ENCODE results near the gene TTLL8.
"Not testable (repeated sequence)": the region's sequence is repeated elsewhere in the genome, so short reads cannot be mapped to it uniquely, and the experiment has no call there.

The TTLL8 gene

DNA sequence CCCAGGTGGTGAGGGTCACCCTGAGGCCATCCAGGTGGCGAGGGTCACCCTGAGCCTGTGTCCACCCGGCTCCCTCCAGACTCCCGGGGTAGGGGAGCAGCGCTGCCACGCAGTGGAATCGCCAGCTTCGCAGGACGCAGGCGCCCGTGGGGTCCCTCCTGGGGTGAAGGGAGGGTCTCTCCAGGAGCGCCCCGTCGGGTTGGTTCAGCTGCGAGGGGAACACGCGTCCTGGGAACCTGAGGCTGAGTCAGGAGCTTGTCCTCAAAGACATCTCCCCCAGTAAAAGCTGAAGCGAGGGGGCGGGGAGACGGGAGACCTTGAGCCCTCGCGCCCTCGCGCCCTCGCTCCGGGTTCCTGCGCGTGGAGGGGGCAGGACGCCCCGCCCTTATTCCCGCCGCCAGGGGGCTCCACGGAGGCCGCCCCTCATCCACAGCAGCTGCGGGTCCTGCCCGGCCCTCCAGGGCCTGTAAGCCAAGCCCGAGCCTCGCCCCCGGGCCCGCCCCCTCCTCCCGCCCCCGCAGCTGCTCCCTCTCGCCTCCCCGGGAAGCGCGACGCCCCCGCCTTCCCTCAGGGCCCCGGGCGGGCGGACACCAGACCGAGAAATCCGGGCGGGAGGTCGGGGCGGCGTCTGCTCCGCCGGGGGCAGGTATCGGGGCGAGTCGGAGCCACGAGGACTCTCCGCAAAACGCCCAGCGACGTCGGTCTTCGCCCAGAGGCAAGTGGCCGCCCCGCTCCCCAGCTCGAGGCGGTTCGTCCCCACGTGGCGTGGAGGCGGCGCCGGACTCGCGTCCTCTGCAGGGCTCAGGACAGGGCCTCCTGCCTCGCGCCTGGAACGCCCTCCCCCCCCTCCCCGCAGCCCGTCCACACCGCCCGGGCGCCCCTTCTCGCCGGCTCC, 74.7 kb downstream of the TTLL8 start:
- 0 out of 2 replicates have a peak, but pooled peaks cover 3% of the 10 kb centered on the region for H3K9me3 ChIP-seq (ENCODE audit: insufficient read depth, low read depth, low read length)
- TF ChIP-seq, protein P1, sequence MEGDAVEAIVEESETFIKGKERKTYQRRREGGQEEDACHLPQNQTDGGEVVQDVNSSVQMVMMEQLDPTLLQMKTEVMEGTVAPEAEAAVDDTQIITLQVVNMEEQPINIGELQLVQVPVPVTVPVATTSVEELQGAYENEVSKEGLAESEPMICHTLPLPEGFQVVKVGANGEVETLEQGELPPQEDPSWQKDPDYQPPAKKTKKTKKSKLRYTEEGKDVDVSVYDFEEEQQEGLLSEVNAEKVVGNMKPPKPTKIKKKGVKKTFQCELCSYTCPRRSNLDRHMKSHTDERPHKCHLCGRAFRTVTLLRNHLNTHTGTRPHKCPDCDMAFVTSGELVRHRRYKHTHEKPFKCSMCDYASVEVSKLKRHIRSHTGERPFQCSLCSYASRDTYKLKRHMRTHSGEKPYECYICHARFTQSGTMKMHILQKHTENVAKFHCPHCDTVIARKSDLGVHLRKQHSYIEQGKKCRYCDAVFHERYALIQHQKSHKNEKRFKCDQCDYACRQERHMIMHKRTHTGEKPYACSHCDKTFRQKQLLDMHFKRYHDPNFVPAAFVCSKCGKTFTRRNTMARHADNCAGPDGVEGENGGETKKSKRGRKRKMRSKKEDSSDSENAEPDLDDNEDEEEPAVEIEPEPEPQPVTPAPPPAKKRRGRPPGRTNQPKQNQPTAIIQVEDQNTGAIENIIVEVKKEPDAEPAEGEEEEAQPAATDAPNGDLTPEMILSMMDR (conservative IDR thresholded peaks at IDR 0.05; ENCODE audit: low read length), result no peak
- no peak for TF ChIP-seq EZH2phosphoT487 (IDR thresholded peaks at IDR 0.05; ENCODE audit: borderline replicate concordance)
- no peaks in the 10 kb centered on the region for H4K20me1 ChIP-seq (ENCODE audit: insufficient read depth, low read length, poor library complexity, severe bottlenecking)
- no peak overlapping the region for H3K4me2 ChIP-seq (ENCODE audit: low read depth, low read length, poor library complexity, severe bottlenecking)
- H3K4me3 ChIP-seq (ENCODE audit: low read length, poor library complexity, severe bottlenecking), result no peak overlapping the region
- H3K4me1 ChIP-seq (ENCODE audit: insufficient read depth, low read length, poor library complexity, severe bottlenecking), result no peaks in the 10 kb centered on the region
- H3F3A ChIP-seq (ENCODE audit: low read depth), result no peaks in the 10 kb centered on the region
- H3K27me3 ChIP-seq (ENCODE audit: insufficient read depth, low read length, poor library complexity, severe bottlenecking), result no peaks in the 10 kb centered on the region
- no peaks in the 10 kb centered on the region for H3K79me2 ChIP-seq (ENCODE audit: insufficient read depth, low read length)
- no peaks in the 10 kb centered on the region for H3K36me3 ChIP-seq (ENCODE audit: insufficient read depth, low read length)
- no peaks in the 10 kb centered on the region for H3K9me2 ChIP-seq (replicated peaks; ENCODE audit: low read depth, low read length)
- no peak overlapping the region for H3K9ac ChIP-seq (ENCODE audit: low read depth, low read length, poor library complexity, severe bottlenecking)
- H2AFZ ChIP-seq (ENCODE audit: low read length), result no peak overlapping the region

DNA sequence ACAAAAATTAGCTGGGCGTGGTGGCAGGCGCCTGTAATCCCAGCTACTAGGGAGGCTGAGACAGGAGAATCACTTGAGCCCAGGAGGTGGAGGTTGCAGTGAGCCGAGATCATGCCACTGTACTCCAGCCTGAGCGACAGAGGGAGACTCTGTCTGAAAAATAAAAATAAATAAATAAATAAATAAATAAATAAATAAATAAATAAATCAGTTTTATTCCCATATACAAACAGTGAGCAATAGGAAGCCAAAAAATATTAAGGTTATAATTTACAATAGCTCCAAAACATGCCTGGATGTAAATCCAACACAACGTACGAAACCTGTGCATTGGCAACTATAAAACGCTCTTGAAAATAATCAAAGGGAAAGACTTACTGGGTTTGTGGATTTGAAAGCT, 76.3 kb downstream of the TTLL8 start:
- H3K9me2 ChIP-seq (replicated peaks; ENCODE audit: low read depth, low read length), result not testable (repeated sequence)

DNA sequence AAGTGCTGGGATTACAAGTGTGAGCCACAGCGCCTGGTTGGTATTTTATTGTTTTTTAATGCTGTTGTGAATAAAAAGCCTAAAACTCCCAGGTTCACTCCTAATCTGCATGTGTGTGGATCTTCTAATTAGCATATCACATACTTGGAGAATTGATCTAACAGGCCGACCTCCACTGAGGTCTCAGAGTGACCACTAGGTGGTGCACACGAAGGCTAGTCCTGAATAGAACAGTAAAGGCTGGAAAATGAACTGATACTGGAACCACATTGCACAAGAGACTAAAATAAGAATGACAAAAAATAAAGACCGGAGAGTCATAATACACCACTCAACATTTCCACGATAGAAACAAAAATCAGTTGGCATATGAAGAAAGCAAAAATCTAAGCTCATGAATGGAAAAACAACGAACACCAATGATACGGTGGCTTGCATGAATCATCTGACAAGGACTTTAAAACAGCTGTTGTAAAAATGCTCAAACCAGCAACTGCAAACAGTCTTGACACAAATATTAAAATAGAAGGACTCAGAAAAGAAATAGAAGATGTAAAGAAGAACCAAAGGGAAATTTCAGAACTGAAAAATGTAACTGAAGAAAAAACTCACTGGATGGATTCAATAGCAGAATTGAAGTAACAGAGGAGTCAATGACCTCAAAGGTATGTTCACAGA, 78.4 kb downstream of the TTLL8 start:
- H3K79me2 ChIP-seq (ENCODE audit: insufficient read depth, low read length), result no peaks in the 10 kb centered on the region
- no peak overlapping the region for H3K4me2 ChIP-seq (ENCODE audit: low read depth, low read length, poor library complexity, severe bottlenecking)
- TF ChIP-seq EZH2phosphoT487 (IDR thresholded peaks at IDR 0.05; ENCODE audit: borderline replicate concordance), result no peak
- TF ChIP-seq, protein P1 (conservative IDR thresholded peaks at IDR 0.05; ENCODE audit: low read length), result peak; percentile 71
- peaks cover 5% of the 10 kb centered on the region for H3K4me1 ChIP-seq (ENCODE audit: insufficient read depth, low read length, poor library complexity, severe bottlenecking)
- H3F3A ChIP-seq (ENCODE audit: low read depth), result peaks cover 9% of the 10 kb centered on the region
- H3K36me3 ChIP-seq (ENCODE audit: insufficient read depth, low read length), result no peaks in the 10 kb centered on the region
- no peaks in the 10 kb centered on the region for H3K9me2 ChIP-seq (replicated peaks; ENCODE audit: low read depth, low read length)
- no peaks in the 10 kb centered on the region for H3K27me3 ChIP-seq (ENCODE audit: insufficient read depth, low read length, poor library complexity, severe bottlenecking)
- no peaks in the 10 kb centered on the region for H4K20me1 ChIP-seq (ENCODE audit: insufficient read depth, low read length, poor library complexity, severe bottlenecking)
- H3K9me3 ChIP-seq (ENCODE audit: insufficient read depth, low read depth, low read length), result 0 out of 2 replicates have a peak, but pooled peaks cover 3% of the 10 kb centered on the region
- no peak overlapping the region for H3K4me3 ChIP-seq (ENCODE audit: low read length, poor library complexity, severe bottlenecking)
- no peak overlapping the region for H3K9ac ChIP-seq (ENCODE audit: low read depth, low read length, poor library complexity, severe bottlenecking)
- no peak overlapping the region for H2AFZ ChIP-seq (ENCODE audit: low read length)

More for the DNA sequence above, 76.3 kb downstream of the TTLL8 start:
- not testable (repeated sequence) for H3K4me1 ChIP-seq (ENCODE audit: insufficient read depth, low read length, poor library complexity, severe bottlenecking); H3K4me2 ChIP-seq (ENCODE audit: low read depth, low read length, poor library complexity, severe bottlenecking); H3F3A ChIP-seq (ENCODE audit: low read depth); H3K27me3 ChIP-seq (ENCODE audit: insufficient read depth, low read length, poor library complexity, severe bottlenecking); H3K4me3 ChIP-seq (ENCODE audit: low read length, poor library complexity, severe bottlenecking); H3K9ac ChIP-seq (ENCODE audit: low read depth, low read length, poor library complexity, severe bottlenecking); H4K20me1 ChIP-seq (ENCODE audit: insufficient read depth, low read length, poor library complexity, severe bottlenecking); H3K9me3 ChIP-seq (ENCODE audit: insufficient read depth, low read depth, low read length); H3K36me3 ChIP-seq (ENCODE audit: insufficient read depth, low read length); H2AFZ ChIP-seq (ENCODE audit: low read length); H3K79me2 ChIP-seq (ENCODE audit: insufficient read depth, low read length)

All from Loucy (cell line).